ENCODE measurements around the gene MAT2B.

Gene MAT2B

GRCh38 chr5:163478982-163479271 is 26.5 kb upstream of the MAT2B start:
- DNase-seq (ENCODE audit: low read depth in 2 of 2): no peak
- TF ChIP-seq CTCF (IDR thresholded peaks at IDR 0.05; ENCODE audit: low read depth, low read length): no peak
- no peak overlapping the region for H3K4me3 ChIP-seq (replicated peaks in 1 of 2; ENCODE audit: low read depth in 2 of 2, low read length in 2 of 2)

GRCh38 chr5:163489055-163489744 is 16.2 kb upstream of the MAT2B start:
- no peak overlapping the region for H3K4me3 ChIP-seq (replicated peaks in 1 of 2; ENCODE audit: low read depth in 2 of 2, low read length in 2 of 2)
- TF ChIP-seq CTCF (IDR thresholded peaks at IDR 0.05; ENCODE audit: low read depth, low read length): peak; percentile 31
- peak; percentile 35 to 57 for DNase-seq (ENCODE audit: low read depth in 2 of 2)

- no peak overlapping the region for H3K4me3 ChIP-seq (replicated peaks in 1 of 2; ENCODE audit: low read depth in 2 of 2, low read length in 2 of 2)
- no peak for TF ChIP-seq CTCF (IDR thresholded peaks at IDR 0.05; ENCODE audit: low read depth, low read length)
- no peak for DNase-seq (ENCODE audit: low read depth in 2 of 2)
Measured at GRCh38 chr5:163489745-163490075, 15.7 kb upstream of the MAT2B start.

GRCh38 chr5:163496286-163496685 is 9.1 kb upstream of the MAT2B start:
- DNase-seq (ENCODE audit: low read depth in 2 of 2): peak; percentile 16 to 67

GRCh38 chr5:163497315-163497714 is 8.1 kb upstream of the MAT2B start:
- no peak for TF ChIP-seq CTCF (IDR thresholded peaks at IDR 0.05; ENCODE audit: low read depth, low read length)
- no peak overlapping the region for H3K4me3 ChIP-seq (replicated peaks in 1 of 2; ENCODE audit: low read depth in 2 of 2, low read length in 2 of 2)
- DNase-seq (ENCODE audit: low read depth in 2 of 2): no peak

More at GRCh38 chr5:163496286-163496685, 9.1 kb upstream of the MAT2B start:
- TF ChIP-seq CTCF (IDR thresholded peaks at IDR 0.05; ENCODE audit: low read depth, low read length): no peak
- H3K4me3 ChIP-seq (replicated peaks in 1 of 2; ENCODE audit: low read depth in 2 of 2, low read length in 2 of 2): no peak overlapping the region

GRCh38 chr5:163498886-163499285 is 6.5 kb upstream of the MAT2B start:
- no peak overlapping the region for H3K4me3 ChIP-seq (replicated peaks in 1 of 2; ENCODE audit: low read depth in 2 of 2, low read length in 2 of 2)
- DNase-seq (ENCODE audit: low read depth in 2 of 2): peak; percentile 54 to 75

More at GRCh38 chr5:163498886-163499285, 6.5 kb upstream of the MAT2B start:
- no peak for TF ChIP-seq CTCF (IDR thresholded peaks at IDR 0.05; ENCODE audit: low read depth, low read length)

Data from cardiac fibroblast (primary cell).